HepG2 (cell line): ENCODE data around the gene ELAVL3. TPM values are rescaled to one million over a fixed set of nuclear protein-coding genes. Genes with fewer than 3 reads are reported as not detected.

ENCODE experiments used
- CERS6 ChIP-seq: sonication (generic); formaldehyde crosslinking; IDR thresholded peaks from 2 replicates; pipeline ENCODE4 v1.5.0; 2020; ENCODE audit warnings: missing genetic modification reagents
- ERF ChIP-seq: IDR thresholded peaks from 2 replicates; pipeline ENCODE4 v1.6.1; 2018; ENCODE audit warnings: missing biosample characterization, missing genetic modification reagents
- FOSL2 ChIP-seq: sonication (generic); formaldehyde crosslinking; IDR thresholded peaks from 2 replicates; pipeline ENCODE4 v1.4.0; 2020; ENCODE audit warnings: missing genetic modification reagents
- FOXP4 ChIP-seq: sonication (generic); formaldehyde crosslinking; IDR thresholded peaks from 2 replicates; pipeline ENCODE4 v1.4.0; 2020; ENCODE audit warnings: missing genetic modification reagents
- HNF4A ChIP-seq: sonication (generic); formaldehyde crosslinking; IDR thresholded peaks from 2 replicates; pipeline ENCODE4 v1.4.0; 2020; ENCODE audit warnings: missing genetic modification reagents
- HNRNPK ChIP-seq: fragments of 200-400 bp; formaldehyde crosslinking; IDR thresholded peaks from 2 replicates; pipeline ENCODE4 v1.6.1; 2018; ENCODE audit warnings: low read length, low read depth, moderate library complexity, mild to moderate bottlenecking; ENCODE audit not compliant: poor library complexity, severe bottlenecking
- HOMEZ ChIP-seq: IDR thresholded peaks from 2 replicates; pipeline ENCODE4 v1.6.1; 2016; ENCODE audit warnings: low read depth
- LCORL ChIP-seq, 2 experiments: fragments of 450-650 bp in 1 of 2; sonication (generic) in 1 of 2; formaldehyde crosslinking in 1 of 2; IDR thresholded peaks; 2 replicates each; pipeline versions ENCODE4 v1.5.0 to v1.6.1; 2017 to 2020; ENCODE audit warnings: antibody characterized with exemption in 1 of 2, missing genetic modification reagents in 1 of 2
- MIXL1 ChIP-seq: IDR thresholded peaks from 2 replicates; pipeline ENCODE4 v1.6.1; 2016
- TRAFD1 ChIP-seq: sonication (generic); formaldehyde crosslinking; IDR thresholded peaks from 2 replicates; pipeline ENCODE4 v1.5.1; 2020; ENCODE audit warnings: missing genetic modification reagents, mild to moderate bottlenecking, borderline replicate concordance
- XRCC5 ChIP-seq: fragments of 200-400 bp; formaldehyde crosslinking; optimal IDR thresholded peaks from 2 replicates; pipeline ENCODE3; 2017; ENCODE audit warnings: mild to moderate bottlenecking, low read length
- ZNF205 ChIP-seq: IDR thresholded peaks from 2 replicates; pipeline ENCODE4 v1.6.1; 2018; ENCODE audit warnings: missing biosample characterization, missing genetic modification reagents
- ZNF501 ChIP-seq: sonication (generic); formaldehyde crosslinking; IDR thresholded peaks from 2 replicates; pipeline ENCODE4 v1.5.1; 2020; ENCODE audit warnings: mild to moderate bottlenecking, moderate library complexity, missing genetic modification reagents
- ZNF558 ChIP-seq: sonication (generic); formaldehyde crosslinking; IDR thresholded peaks from 2 replicates; pipeline ENCODE4 v1.9.0; 2022; ENCODE audit warnings: mild to moderate bottlenecking, missing genetic modification reagents, borderline replicate concordance
- ZNF605 ChIP-seq: sonication (generic); formaldehyde crosslinking; IDR thresholded peaks from 2 replicates; pipeline ENCODE4 v1.8.0; 2022; ENCODE audit warnings: mild to moderate bottlenecking, missing genetic modification reagents
- ZNF629 ChIP-seq: sonication (generic); formaldehyde crosslinking; conservative IDR thresholded peaks from 2 replicates; pipeline ENCODE4 v1.5.0; 2020; ENCODE audit warnings: missing genetic modification reagents
- ZNF644 ChIP-seq: IDR thresholded peaks from 2 replicates; pipeline ENCODE4 v1.6.1; 2016; ENCODE audit warnings: low read depth
- ZNF879 ChIP-seq: sonication (generic); formaldehyde crosslinking; IDR thresholded peaks from 2 replicates; pipeline ENCODE4 v1.8.1; 2023; ENCODE audit warnings: missing genetic modification reagents
- polyA plus RNA-seq, 8 experiments: library from polyadenylated mRNA; depleted of rRNA in 3 of 8; stranded (reverse) in 7 of 8; unstranded in 1 of 8; fragments of >200 nt; fragmentation: Illumina TruSeq in 4 of 8; extraction: Trizol in 4 of 8; gene quantifications; 2 replicates each; pipeline versions ENCODE4 v1.2.1 to v1.2.3, GENCODE V29; 2011 to 2016; ENCODE audit warnings: low read depth in 4 of 8, missing spikeins in 1 of 8, mixed read lengths in 1 of 8; ENCODE audit not compliant: insufficient read depth in 1 of 8
- total RNA-seq, 5 experiments: library from RNA; depleted of rRNA; stranded (reverse); fragments of >200 nt; fragmentation: Illumina TruSeq; extraction: Trizol; gene quantifications; 2 replicates each; pipeline ENCODE4 v1.2.3, GENCODE V29; 2016; ENCODE audit warnings: low read depth in 1 of 5
- TF ChIP-seq, protein P1 (sequence below): sonication (generic); formaldehyde crosslinking; IDR thresholded peaks from 2 replicates; pipeline ENCODE4 v1.5.0; 2020; ENCODE audit warnings: missing genetic modification reagents
- TF ChIP-seq, protein P2 (sequence below): fragments of 450-650 bp; IDR thresholded peaks from 2 replicates; pipeline ENCODE4 v1.6.1; 2016
- TF ChIP-seq, protein P3 (sequence below): sonication (generic); IDR thresholded peaks from 2 replicates; pipeline ENCODE4 v1.6.1; 2016; ENCODE audit warnings: low read depth, borderline replicate concordance

ELAVL3 gene
- total and polyA plus RNA-seq, 2 of the 13 experiments (the other 11 are each of a cell fraction or from before 2014, with no cell fraction given), result 0.03 TPM; not detected in 1

DNA sequence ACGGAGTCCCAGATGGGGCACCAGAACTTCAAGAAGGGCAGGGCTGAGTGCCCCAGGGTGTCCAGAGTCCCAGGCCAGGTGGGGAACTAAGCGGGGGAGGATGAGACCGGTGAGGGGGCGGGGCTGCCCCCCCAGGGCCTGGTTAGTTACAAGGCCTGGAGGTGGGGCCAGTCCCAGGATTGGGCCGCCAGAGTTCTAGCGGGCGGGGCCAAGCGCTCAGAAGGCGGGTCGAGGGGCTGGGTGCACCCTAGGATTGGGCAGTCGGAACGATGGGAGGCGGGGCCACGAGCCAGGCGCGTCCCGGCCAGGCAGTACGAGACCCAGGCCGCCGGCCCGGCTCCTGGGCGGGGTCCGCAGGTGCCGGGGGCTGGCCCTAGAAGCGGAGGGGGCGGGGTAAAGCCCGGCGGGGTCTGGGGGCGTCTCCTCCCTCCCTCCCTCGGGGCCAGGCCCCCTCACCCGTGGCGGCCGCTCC, 24.2 kb upstream of the ELAVL3 start (continued):
- TF ChIP-seq, protein P1, sequence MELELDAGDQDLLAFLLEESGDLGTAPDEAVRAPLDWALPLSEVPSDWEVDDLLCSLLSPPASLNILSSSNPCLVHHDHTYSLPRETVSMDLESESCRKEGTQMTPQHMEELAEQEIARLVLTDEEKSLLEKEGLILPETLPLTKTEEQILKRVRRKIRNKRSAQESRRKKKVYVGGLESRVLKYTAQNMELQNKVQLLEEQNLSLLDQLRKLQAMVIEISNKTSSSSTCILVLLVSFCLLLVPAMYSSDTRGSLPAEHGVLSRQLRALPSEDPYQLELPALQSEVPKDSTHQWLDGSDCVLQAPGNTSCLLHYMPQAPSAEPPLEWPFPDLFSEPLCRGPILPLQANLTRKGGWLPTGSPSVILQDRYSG (CRISPR knock-in tag), result no peak
- TF ChIP-seq, protein P2, sequence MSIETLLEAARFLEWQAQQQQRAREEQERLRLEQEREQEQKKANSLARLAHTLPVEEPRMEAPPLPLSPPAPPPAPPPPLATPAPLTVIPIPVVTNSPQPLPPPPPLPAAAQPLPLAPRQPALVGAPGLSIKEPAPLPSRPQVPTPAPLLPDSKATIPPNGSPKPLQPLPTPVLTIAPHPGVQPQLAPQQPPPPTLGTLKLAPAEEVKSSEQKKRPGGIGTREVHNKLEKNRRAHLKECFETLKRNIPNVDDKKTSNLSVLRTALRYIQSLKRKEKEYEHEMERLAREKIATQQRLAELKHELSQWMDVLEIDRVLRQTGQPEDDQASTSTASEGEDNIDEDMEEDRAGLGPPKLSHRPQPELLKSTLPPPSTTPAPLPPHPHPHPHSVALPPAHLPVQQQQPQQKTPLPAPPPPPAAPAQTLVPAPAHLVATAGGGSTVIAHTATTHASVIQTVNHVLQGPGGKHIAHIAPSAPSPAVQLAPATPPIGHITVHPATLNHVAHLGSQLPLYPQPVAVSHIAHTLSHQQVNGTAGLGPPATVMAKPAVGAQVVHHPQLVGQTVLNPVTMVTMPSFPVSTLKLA, result 0 out of 2 replicates have a peak, but pooled peaks have one; percentile 7
- TF ChIP-seq ZNF629 (no peak), HNRNPK (no peak), ZNF205 (CRISPR knock-in tag) (0 out of 2 replicates have a peak, but pooled peaks have one; percentile 12), MIXL1 (CRISPR knock-in tag) (0 out of 2 replicates have a peak, but pooled peaks have one; percentile 34), TRAFD1 (CRISPR knock-in tag) (no peak), ZNF879 (no peak), ZNF558 (CRISPR knock-in tag) (no peak), ZNF644 (CRISPR knock-in tag) (no peak), HOMEZ (0 out of 2 replicates have a peak, but pooled peaks have one; percentile 13), FOSL2 (no peak), ZNF501 (CRISPR knock-in tag) (peak; percentile 27), XRCC5 (peak; percentile 48), ZNF605 (CRISPR knock-in tag) (no peak; the same call in 1 of the 2 replicates), CERS6 (CRISPR knock-in tag) (no peak), ERF (peak; percentile 22; the same call in 1 of the 2 replicates), FOXP4 (CRISPR knock-in tag) (peak; percentile 32; the same call in 1 of the 2 replicates), HNF4A (no peak), LCORL (IDR thresholded peaks at IDR 0.05) (no peak), LCORL (CRISPR knock-in tag; IDR thresholded peaks at IDR 0.05) (0 out of 2 replicates have a peak, but pooled peaks have one; percentile 24)
- TF ChIP-seq, protein P3, sequence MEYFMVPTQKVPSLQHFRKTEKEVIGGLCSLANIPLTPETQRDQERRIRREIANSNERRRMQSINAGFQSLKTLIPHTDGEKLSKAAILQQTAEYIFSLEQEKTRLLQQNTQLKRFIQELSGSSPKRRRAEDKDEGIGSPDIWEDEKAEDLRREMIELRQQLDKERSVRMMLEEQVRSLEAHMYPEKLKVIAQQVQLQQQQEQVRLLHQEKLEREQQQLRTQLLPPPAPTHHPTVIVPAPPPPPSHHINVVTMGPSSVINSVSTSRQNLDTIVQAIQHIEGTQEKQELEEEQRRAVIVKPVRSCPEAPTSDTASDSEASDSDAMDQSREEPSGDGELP, result peak; percentile 17; the same call in 1 of the 2 replicates
